Nephron progenitor cell (in vitro differentiated cells): ENCODE results near the gene DIABLO.

Experiments used
- DNase-seq: peaks from one replicate; pipeline ENCODE4 v3.0.0; 2021
- H3K27ac Mint-ChIP-seq: 2 replicates; pipeline ENCODE4 v1.8.0; 2021; ENCODE audit warnings: mild to moderate bottlenecking, moderate library complexity, mixed read lengths
- H3K27me3 Mint-ChIP-seq: 2 replicates; pipeline ENCODE4 v1.8.0; 2021; ENCODE audit warnings: mild to moderate bottlenecking, low read depth, mixed read lengths; ENCODE audit not compliant: poor library complexity
- H3K36me3 Mint-ChIP-seq: 2 replicates; pipeline ENCODE4 v1.8.0; 2021; ENCODE audit warnings: low read depth, mixed read lengths
- H3K4me1 Mint-ChIP-seq: 2 replicates; pipeline ENCODE4 v1.8.0; 2021; ENCODE audit warnings: mixed read lengths
- H3K4me3 Mint-ChIP-seq: 2 replicates; pipeline ENCODE4 v1.8.0; 2021; ENCODE audit warnings: mild to moderate bottlenecking, moderate library complexity, mixed read lengths
- H3K9me3 Mint-ChIP-seq: 2 replicates; pipeline ENCODE4 v1.8.0; 2021; ENCODE audit warnings: mild to moderate bottlenecking, moderate library complexity, mixed read lengths
- TF ChIP-seq, protein P1 (sequence below): fragments of 200-600 bp; sonication (generic); IDR thresholded peaks from 2 replicates; pipeline ENCODE4 v1.5.0; 2021; ENCODE audit warnings: antibody characterized with exemption

Gene DIABLO

DNA sequence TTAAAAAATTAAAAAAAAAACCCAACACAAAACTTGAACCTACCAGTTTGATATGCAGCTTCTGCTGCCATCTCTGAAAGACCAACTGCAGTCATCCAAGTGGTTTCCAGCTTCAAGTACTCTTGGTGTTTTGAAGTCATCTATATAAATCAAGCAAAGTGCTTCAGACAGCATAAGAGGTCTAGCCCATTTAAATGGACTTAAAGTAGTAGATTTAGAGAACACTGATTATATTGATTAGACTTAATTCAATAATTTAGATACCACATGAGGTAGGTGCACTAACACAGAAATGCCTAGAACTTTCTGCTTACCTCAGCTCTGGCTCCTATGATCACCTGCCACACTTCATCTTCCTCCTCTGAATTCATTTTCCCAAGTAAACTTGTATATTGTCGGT is 9.4 kb downstream of the DIABLO start:
- H3K36me3 Mint-ChIP-seq, result peaks cover 80% of the 10 kb centered on the region
- no peak for DNase-seq
- H3K27ac Mint-ChIP-seq, result no peak overlapping the region
- H3K4me1 Mint-ChIP-seq, result no peaks in the 10 kb centered on the region
- H3K27me3 Mint-ChIP-seq, result no peaks in the 10 kb centered on the region
- no peaks in the 10 kb centered on the region for H3K9me3 Mint-ChIP-seq
- no peak overlapping the region for H3K4me3 Mint-ChIP-seq
- TF ChIP-seq, protein P1, sequence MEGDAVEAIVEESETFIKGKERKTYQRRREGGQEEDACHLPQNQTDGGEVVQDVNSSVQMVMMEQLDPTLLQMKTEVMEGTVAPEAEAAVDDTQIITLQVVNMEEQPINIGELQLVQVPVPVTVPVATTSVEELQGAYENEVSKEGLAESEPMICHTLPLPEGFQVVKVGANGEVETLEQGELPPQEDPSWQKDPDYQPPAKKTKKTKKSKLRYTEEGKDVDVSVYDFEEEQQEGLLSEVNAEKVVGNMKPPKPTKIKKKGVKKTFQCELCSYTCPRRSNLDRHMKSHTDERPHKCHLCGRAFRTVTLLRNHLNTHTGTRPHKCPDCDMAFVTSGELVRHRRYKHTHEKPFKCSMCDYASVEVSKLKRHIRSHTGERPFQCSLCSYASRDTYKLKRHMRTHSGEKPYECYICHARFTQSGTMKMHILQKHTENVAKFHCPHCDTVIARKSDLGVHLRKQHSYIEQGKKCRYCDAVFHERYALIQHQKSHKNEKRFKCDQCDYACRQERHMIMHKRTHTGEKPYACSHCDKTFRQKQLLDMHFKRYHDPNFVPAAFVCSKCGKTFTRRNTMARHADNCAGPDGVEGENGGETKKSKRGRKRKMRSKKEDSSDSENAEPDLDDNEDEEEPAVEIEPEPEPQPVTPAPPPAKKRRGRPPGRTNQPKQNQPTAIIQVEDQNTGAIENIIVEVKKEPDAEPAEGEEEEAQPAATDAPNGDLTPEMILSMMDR, result no peak

GRCh38 chr12:122215771-122216170 is 10.1 kb downstream of the DIABLO start:
- Mint-ChIP-seq H3K27ac (no peak overlapping the region), H3K27me3 (no peaks in the 10 kb centered on the region), H3K9me3 (no peaks in the 10 kb centered on the region), H3K4me3 (no peak overlapping the region), H3K36me3 (peaks cover 78% of the 10 kb centered on the region), H3K4me1 (no peaks in the 10 kb centered on the region)
- no peak for DNase-seq
- TF ChIP-seq, protein P1, result no peak

DNA sequence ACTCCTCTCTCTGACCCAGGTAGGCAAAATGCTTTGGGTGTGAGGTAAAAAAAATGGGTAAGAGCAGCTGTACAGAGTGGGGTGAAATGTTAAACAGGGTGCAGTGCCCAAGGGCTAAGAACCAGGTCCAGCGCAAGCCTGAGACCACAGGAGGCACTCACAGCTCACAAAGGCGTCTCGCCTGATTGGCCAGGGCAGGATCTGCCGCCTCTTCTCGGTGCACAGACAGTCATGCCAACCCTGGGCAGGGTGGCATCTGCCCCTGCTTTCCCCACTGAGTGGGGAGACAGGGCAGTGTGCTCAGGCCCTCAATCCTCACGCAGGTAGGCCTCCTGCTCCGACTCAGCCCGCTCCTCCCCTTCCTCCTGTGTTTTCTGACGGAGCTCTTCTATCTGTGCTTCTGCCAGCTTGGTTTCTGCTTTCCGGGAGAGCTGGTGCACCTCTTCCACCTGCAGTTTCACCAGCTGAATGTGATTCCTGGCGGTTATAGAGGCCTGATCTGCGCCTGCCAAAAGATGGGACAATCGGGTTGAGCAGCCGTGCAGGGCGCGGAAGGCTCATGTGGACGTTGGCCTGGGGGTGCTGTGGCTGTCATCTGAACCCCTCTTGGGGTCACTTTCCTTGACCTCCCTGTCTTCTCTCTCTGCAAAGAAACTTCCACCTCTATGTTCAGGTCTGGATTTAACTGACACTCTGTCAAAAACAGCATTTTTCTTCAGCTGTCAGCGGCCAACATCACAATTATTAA is 17.6 kb downstream of the DIABLO start:
- DNase-seq, result no peak
- Mint-ChIP-seq H3K27me3 (peaks cover 31% of the 10 kb centered on the region), H3K4me1 (peaks cover 10% of the 10 kb centered on the region), H3K36me3 (peaks cover 45% of the 10 kb centered on the region), H3K4me3 (no peak overlapping the region), H3K27ac (peak overlapping the region; percentile 2), H3K9me3 (no peaks in the 10 kb centered on the region)
- TF ChIP-seq, protein P1, result no peak

- H3K4me3 Mint-ChIP-seq, result no peak overlapping the region
- H3K27me3 Mint-ChIP-seq, result peaks cover 40% of the 10 kb centered on the region
- TF ChIP-seq, protein P1, result no peak
Measured at GRCh38 chr12:122207391-122207790, 18.5 kb downstream of the DIABLO start.

GRCh38 chr12:122206976-122207375 is 18.9 kb downstream of the DIABLO start:
- Mint-ChIP-seq H3K36me3 (peaks cover 36% of the 10 kb centered on the region), H3K9me3 (no peaks in the 10 kb centered on the region), H3K27me3 (peaks cover 41% of the 10 kb centered on the region), H3K4me1 (peaks cover 10% of the 10 kb centered on the region), H3K4me3 (no peak overlapping the region), H3K27ac (no peak overlapping the region)
- TF ChIP-seq, protein P1, result no peak
- no peak for DNase-seq

More at GRCh38 chr12:122207391-122207790, 18.5 kb downstream of the DIABLO start:
- Mint-ChIP-seq H3K27ac (no peak overlapping the region), H3K9me3 (no peaks in the 10 kb centered on the region), H3K4me1 (peaks cover 10% of the 10 kb centered on the region), H3K36me3 (peaks cover 40% of the 10 kb centered on the region)
- no peak for DNase-seq
